Kidney capillary endothelial cell (primary cell): Measurements from ENCODE around the gene RAD51.

Source experiments
- DNase-seq: peaks from one replicate; pipeline ENCODE4 v3.0.0-alpha.2; 2018; ENCODE audit warnings: low spot score

RAD51 gene

GRCh38 chr15:40722354-40722753 lies 27.4 kb downstream of the RAD51 start:
- DNase-seq: no peak

DNA sequence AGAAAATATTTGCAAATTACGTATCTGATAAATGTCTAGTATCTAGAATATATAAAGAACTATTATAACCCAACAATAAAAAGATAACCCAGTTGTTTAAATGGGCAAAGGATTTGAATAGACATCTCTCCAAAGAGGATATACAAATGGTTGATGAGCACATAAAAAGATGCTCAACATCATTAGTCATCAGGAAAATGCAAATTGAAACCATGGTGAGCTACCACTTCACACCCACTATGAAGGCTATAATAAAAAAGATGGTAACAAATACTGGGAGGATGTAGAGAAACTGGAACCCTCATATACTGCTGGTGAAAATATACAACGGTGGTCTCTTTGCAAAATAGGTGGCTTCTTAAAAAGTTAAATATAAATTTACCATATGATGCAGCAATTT lies 28.0 kb downstream of the RAD51 start:
- DNase-seq: no peak

- DNase-seq: no peak
These were observed 28.9 kb downstream of the RAD51 start for GRCh38 chr15:40723919-40724318.

DNA sequence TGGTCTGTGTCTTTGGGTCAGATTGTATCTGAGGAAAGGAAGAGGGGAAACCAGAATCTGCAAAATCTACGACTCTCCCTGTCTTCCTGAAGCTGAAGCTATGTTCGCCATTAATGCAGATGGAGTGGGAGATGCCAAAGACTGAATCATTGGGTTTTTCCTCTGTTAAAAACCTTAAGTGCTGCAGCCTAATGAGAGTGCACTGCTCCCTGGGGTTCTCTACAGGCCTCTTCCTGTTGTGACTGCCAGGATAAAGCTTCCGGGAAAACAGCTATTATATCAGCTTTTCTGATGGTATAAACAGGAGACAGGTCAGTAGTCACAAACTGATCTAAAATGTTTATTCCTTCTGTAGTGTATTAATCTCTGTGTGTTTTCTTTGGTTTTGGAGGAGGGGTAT lies 36.1 kb downstream of the RAD51 start:
- DNase-seq: peak; percentile 55

DNA sequence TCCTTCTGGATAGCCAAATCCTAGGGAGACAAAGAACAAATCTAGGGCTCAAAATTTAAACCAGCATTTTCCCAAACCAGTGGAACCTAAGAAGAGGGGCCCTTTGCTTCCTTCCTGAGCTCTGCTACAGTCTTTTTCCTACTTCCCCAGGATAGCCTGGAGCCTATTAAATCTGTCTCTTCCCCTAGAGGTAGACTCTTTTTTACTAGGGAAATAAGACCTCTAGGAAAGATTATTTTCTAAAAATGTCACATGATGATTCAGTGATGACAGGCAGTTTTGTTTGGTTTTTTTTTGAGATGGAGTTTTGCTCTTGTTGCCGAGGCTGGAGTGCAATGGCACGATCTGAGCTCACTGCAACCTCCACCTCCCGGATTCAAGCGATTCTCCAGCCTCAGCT lies 41.6 kb downstream of the RAD51 start:
- DNase-seq: no peak

DNA sequence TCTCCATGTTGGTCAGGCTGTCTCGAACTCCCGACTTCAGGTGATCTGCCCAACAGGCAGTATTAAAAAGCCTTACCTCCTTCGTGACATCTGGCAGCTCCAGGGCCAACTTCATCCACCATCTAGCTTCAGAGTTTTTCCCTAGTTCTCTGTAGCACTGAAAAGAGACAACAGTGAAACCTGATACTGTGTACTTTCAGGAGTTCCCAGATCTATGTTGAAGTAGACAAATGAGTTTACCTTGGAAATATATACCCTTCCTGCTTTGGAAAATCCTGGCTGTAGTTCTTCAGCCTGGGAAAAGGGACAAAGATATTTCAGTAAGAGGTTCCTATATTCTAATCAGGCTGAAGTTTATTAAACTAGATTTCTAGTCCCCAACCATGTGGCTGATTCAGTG lies 42.1 kb downstream of the RAD51 start:
- DNase-seq: no peak

- DNase-seq: no peak
These were observed 44.1 kb downstream of the RAD51 start for GRCh38 chr15:40739047-40739446.

DNA sequence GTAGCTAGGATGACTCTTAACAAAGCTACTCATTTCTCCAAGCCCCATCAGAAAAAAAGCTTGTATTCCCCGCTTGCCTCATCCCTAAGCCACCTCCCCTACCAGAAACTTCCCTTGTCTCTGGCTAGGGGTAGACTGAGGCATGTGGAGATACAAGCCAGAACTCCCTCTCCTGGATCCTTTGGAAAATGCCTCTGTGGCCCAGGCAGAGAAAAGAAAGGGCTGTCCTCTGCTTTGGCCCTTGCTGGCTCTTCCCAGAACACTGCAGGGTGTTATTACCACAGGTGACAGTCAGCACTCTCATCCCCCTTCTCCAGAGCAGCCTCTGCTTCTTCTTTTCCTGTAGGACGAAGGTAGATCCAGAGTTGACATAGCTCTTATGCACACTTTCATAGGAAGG lies 44.9 kb downstream of the RAD51 start:
- no peak for DNase-seq

DNA sequence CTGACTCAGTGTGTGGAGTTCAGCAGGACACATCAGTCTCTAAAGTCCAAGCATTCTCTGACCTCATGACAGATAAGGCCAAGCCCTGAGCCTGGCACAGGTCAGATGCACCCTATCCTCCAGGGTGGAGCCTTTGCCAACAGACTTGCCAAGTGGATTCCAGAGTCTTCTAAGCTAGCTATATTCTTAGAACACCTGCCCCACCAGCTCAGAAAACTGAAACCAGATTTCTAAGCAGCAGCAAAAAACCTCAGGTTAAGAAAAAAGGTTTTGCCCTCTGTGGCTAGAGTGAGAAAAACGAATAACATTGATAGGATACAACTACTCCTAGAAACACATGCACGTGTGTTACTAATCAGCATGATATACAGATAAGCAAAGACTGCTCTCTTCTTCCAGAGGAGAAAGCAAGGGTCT lies 48.5 kb downstream of the RAD51 start:
- DNase-seq: no peak

GRCh38 chr15:40743921-40744814 lies 49.2 kb downstream of the RAD51 start:
- no peak for DNase-seq

DNA sequence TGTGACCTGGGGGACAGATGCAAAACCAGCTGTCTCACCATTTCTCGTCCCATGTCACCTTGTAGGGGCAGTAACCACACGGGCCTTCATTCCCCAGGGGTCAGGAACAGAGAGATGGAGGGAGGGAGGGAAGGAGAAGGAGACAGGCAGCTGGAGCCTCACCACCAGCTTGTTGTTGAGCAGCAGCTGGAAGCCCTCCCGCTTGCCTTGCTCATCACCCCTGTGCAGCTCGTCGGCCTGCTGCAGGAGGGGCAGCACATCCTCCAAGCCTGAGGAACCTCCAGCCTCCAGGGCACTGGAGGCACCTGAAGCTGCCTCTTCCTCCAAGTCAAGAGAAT lies 49.8 kb downstream of the RAD51 start:
- no peak for DNase-seq

GRCh38 chr15:40746916-40747418 lies 52.0 kb downstream of the RAD51 start:
- DNase-seq: no peak

DNA sequence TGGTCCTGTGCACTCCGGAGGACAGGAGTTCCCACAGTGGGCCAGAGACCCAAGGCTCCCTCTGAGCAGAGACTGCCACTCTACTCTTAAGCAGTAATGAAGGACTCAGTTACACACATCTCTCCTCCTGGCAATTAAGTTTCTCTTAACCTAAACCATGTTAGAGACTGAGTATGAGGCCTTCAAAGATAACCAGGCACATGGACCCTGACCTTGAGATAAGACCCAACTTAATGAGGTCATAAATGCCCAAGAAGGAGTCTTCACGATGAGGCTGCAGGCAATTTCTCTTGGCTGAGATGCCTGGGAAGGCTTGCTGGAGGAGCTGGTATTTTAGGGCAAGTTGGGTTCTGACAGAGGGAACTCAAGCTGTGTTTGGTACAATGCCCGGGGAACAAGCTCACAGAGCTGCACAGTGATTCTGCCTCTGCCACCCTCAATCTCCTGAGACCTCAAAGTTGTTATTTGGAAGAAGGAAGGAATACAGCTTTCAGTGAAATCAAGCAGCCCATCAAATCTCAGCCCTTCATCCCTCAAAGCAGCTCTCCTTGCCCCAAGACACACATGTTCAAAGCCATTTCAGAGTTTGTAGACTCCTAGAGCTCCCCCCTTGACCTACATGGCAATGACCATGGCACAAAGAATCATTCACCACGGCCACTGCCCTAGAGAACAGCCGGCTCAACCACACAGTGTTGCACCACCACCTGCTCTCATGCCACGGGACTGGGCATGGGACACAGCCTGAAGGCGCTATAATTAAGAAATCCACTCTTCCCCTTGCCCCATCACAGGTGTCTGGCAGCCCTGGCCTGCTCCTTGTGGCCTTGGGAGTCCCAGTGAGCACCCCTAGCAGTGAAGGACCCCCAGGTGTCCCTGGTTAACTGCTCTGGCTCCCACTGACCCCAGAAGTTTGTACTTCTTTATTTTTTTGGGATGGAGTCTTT lies 53.0 kb downstream of the RAD51 start:
- DNase-seq: no peak

- no peak for DNase-seq
These were observed 54.2 kb downstream of the RAD51 start for GRCh38 chr15:40749151-40749630.

GRCh38 chr15:40750885-40751284 lies 55.9 kb downstream of the RAD51 start:
- DNase-seq: no peak

DNA sequence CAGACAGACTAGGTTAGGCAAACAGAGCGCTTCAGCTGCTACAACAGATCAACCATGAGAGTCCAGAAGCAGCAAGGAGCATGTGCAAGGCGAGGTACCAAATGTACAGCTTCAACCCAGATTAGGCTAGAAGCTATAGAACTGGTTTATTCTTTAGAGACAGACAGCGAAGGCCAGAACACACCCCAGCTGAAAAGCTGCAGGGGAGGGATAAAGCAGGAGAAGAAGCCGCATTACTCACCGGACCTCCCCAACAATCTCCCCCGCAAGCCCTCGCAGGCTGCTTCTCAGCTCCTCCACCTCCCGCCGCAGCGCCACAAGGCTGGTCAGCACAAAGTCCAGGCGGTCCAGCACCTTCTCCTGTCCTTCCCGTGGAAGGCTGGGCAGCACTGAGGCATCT lies 56.8 kb downstream of the RAD51 start:
- no peak for DNase-seq

- no peak for DNase-seq
These were observed 59.6 kb downstream of the RAD51 start for GRCh38 chr15:40754574-40754882.

GRCh38 chr15:40754883-40755811 lies 60.2 kb downstream of the RAD51 start, which contains the start of gene RMDN3:
RMDN3 (minus strand) TSS chr15:40755254; CDS start chr15:40754783, 471 bp downstream.
- DNase-seq: peak; percentile 90

DNA sequence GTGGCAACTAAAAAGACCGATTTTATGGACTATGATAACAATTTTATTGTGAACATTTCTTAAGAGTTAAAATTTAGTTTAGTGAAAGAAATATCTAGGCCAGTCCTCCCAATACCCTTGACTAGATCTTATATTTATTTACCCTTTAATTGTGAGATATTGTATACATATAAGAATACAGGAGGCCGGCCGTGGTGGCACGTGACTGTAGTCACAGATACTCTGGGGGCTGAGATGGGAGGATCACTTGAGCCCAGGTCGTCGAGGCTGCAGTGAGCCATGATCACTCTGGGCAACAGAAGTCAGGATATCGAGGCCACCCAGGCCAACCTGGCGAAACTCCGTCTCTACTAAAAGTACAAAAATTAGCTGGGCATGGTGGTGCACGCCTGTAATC lies 60.8 kb downstream of the RAD51 start:
- DNase-seq: no peak

DNA sequence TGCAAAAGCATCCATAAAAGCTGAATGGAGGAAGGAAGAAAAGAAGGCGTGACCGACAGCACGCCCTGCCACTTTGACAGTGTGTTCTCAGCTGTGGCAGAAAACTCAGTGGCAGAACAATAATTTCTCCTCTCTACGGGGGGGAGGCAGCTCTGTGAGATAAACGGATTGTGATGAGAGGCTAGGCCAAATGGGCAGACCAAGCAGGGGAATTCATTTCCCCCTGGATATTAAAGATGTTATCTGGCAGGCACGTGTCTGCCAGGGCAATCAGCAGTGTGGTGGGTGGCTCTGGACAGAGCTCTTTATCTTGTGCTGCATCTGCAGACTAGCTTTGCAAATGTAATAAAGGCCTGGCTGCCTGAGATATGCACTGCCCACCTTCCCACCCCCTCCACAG lies 62.0 kb downstream of the RAD51 start:
- no peak for DNase-seq

- DNase-seq: no peak
These were observed 65.0 kb downstream of the RAD51 start for GRCh38 chr15:40759961-40760360.
